Activated CD8-positive, alpha-beta memory T cell treated with anti-CD3 and anti-CD28 coated beads for 48 hours (primary cell): ENCODE data around the gene AUTS2.

Experiments
- DNase-seq, 3 experiments: peaks; one replicate each; pipeline ENCODE4 v3.0.0-alpha.2; 2020; ENCODE audit warnings: low read depth in 2 of 3, low spot score in 2 of 3

AUTS2 gene

GRCh38 chr7:70694971-70695794, 1096.9 kb downstream of the AUTS2 start:
- DNase-seq = no peak

GRCh38 chr7:70695795-70696083, 1097.5 kb downstream of the AUTS2 start:
- no peak for DNase-seq

- DNase-seq = no peak
Measured at GRCh38 chr7:70696201-70696754, 1098.0 kb downstream of the AUTS2 start.

- no peak for DNase-seq
Measured at GRCh38 chr7:70698219-70698832, 1100.1 kb downstream of the AUTS2 start.

GRCh38 chr7:70699271-70699670, 1101.0 kb downstream of the AUTS2 start:
- DNase-seq = no peak

GRCh38 chr7:70700055-70700940, 1102.0 kb downstream of the AUTS2 start:
- DNase-seq = no peak

GRCh38 chr7:70700941-70701425, 1102.7 kb downstream of the AUTS2 start:
- DNase-seq = no peak

GRCh38 chr7:70701477-70701876, 1103.2 kb downstream of the AUTS2 start:
- DNase-seq = no peak

GRCh38 chr7:70701991-70702390, 1103.7 kb downstream of the AUTS2 start:
- DNase-seq = no peak

GRCh38 chr7:70703785-70704184, 1105.5 kb downstream of the AUTS2 start:
- no peak for DNase-seq

- DNase-seq = no peak
Measured at GRCh38 chr7:70704831-70705346, 1106.6 kb downstream of the AUTS2 start.

GRCh38 chr7:70706204-70706603, 1107.9 kb downstream of the AUTS2 start:
- no peak for DNase-seq

GRCh38 chr7:70706698-70707097, 1108.4 kb downstream of the AUTS2 start:
- no peak for DNase-seq

GRCh38 chr7:70707823-70708243, 1109.6 kb downstream of the AUTS2 start:
- DNase-seq = no peak

GRCh38 chr7:70710011-70710480, 1111.8 kb downstream of the AUTS2 start:
- DNase-seq = no peak

GRCh38 chr7:70710651-70711050, 1112.4 kb downstream of the AUTS2 start:
- DNase-seq = no peak

- DNase-seq = no peak
Measured at GRCh38 chr7:70711452-70711851, 1113.2 kb downstream of the AUTS2 start.

- no peak for DNase-seq
Measured at GRCh38 chr7:70712942-70713341, 1114.7 kb downstream of the AUTS2 start.

GRCh38 chr7:70714506-70715038, 1116.3 kb downstream of the AUTS2 start:
- DNase-seq = no peak

GRCh38 chr7:70717553-70718329, 1119.5 kb downstream of the AUTS2 start:
- no peak for DNase-seq
